H54 (cell line): Measurements from ENCODE around the gene ADGRA3.
A peak's percentile ranks its signal among the peaks of the same experiment; 100 is the strongest.

ENCODE experiments used
- DNase-seq: peaks from one replicate; pipeline ENCODE4 v3.0.0; 2011; ENCODE audit warnings: low spot score, mixed read lengths; ENCODE audit not compliant: insufficient read length
- FAIRE-seq: peaks from 3 replicates; lab custom pipeline; 2011; peaks lifted over from hg19 to GRCh38; lab: Jason Lieb, UNC
- POLR2A ChIP-seq: IDR thresholded peaks from 2 replicates; pipeline ENCODE4 v1.6.1; 2011; ENCODE audit warnings: low read depth, mild to moderate bottlenecking, low read length

Gene ADGRA3

GRCh38 chr4:22515888-22516541 lies at the start of gene ADGRA3:
Gene ADGRA3 (minus strand): TSS chr4:22516066. CDS start chr4:22515784, 282 bp downstream.
- peak; percentile 57 for DNase-seq
- no peak for FAIRE-seq
- peak; percentile 49 for TF ChIP-seq POLR2A

- TF ChIP-seq POLR2A: no peak
- no peak for FAIRE-seq
- no peak for DNase-seq
Observed at GRCh38 chr4:22556495-22556894, 40.6 kb upstream of the ADGRA3 start.

GRCh38 chr4:22554670-22555069 lies 38.8 kb upstream of the ADGRA3 start:
- DNase-seq (no peak), FAIRE-seq (no peak)
- TF ChIP-seq POLR2A: no peak

GRCh38 chr4:22553560-22553959 lies 37.7 kb upstream of the ADGRA3 start:
- FAIRE-seq (no peak), DNase-seq (no peak)
- TF ChIP-seq POLR2A: no peak

GRCh38 chr4:22552812-22553211 lies 36.9 kb upstream of the ADGRA3 start:
- DNase-seq: no peak
- FAIRE-seq: no peak
- no peak for TF ChIP-seq POLR2A

- DNase-seq: no peak
- no peak for TF ChIP-seq POLR2A
- FAIRE-seq: no peak
Observed at GRCh38 chr4:22551550-22551949, 35.7 kb upstream of the ADGRA3 start.

GRCh38 chr4:22546299-22546698 lies 30.4 kb upstream of the ADGRA3 start:
- no peak for TF ChIP-seq POLR2A
- FAIRE-seq: no peak

GRCh38 chr4:22539251-22539650 lies 23.4 kb upstream of the ADGRA3 start:
- FAIRE-seq: no peak
- DNase-seq: no peak
- TF ChIP-seq POLR2A: no peak

More at GRCh38 chr4:22546299-22546698, 30.4 kb upstream of the ADGRA3 start:
- DNase-seq: no peak

- no peak for FAIRE-seq
- no peak for DNase-seq
- TF ChIP-seq POLR2A: no peak
Observed at GRCh38 chr4:22537864-22538263, 22.0 kb upstream of the ADGRA3 start.

GRCh38 chr4:22534374-22534773 lies 18.5 kb upstream of the ADGRA3 start:
- TF ChIP-seq POLR2A: no peak
- no peak for DNase-seq
- FAIRE-seq: no peak

- DNase-seq (no peak), FAIRE-seq (no peak)
- TF ChIP-seq POLR2A: no peak
Observed at GRCh38 chr4:22532896-22533295, 17.0 kb upstream of the ADGRA3 start.

GRCh38 chr4:22532117-22532516 lies 16.3 kb upstream of the ADGRA3 start:
- FAIRE-seq (no peak), DNase-seq (no peak)
- TF ChIP-seq POLR2A: no peak

GRCh38 chr4:22531311-22532019 lies 15.6 kb upstream of the ADGRA3 start:
- FAIRE-seq (no peak), DNase-seq (no peak)
- no peak for TF ChIP-seq POLR2A

GRCh38 chr4:22524895-22525294 lies 9.0 kb upstream of the ADGRA3 start:
- no peak for DNase-seq
- TF ChIP-seq POLR2A: no peak
- no peak for FAIRE-seq

GRCh38 chr4:22522706-22523501 lies 7.0 kb upstream of the ADGRA3 start:
- no peak for FAIRE-seq
- DNase-seq: no peak
- no peak for TF ChIP-seq POLR2A
